ACC112 (cell line): ENCODE results near the gene ADAD2.

Source experiments
- H2AFZ ChIP-seq: fragments of 200-600 bp; sonication (generic); one replicate; pipeline ENCODE4 v1.6.0; 2017; ENCODE audit warnings: antibody characterized with exemption, low read length; ENCODE audit not compliant: unreplicated experiment
- H3K27ac ChIP-seq: fragments of 200-600 bp; sonication (generic); 2 replicates; pipeline ENCODE4 v1.5.1; 2014; ENCODE audit warnings: low read depth, mild to moderate bottlenecking, antibody characterized with exemption, low read length, moderate library complexity
- H3K27me3 ChIP-seq: fragments of 200-600 bp; sonication (generic); 2 replicates; pipeline ENCODE4 v1.6.1; 2014; ENCODE audit warnings: mild to moderate bottlenecking, antibody characterized with exemption, low read length, moderate library complexity, mixed read lengths; ENCODE audit not compliant: insufficient read depth
- H3K36me3 ChIP-seq: fragments of 200-600 bp; sonication (generic); 2 replicates; pipeline ENCODE4 v1.6.1; 2016; ENCODE audit warnings: mild to moderate bottlenecking, antibody characterized with exemption, low read length, moderate library complexity, mixed read lengths; ENCODE audit not compliant: insufficient read depth
- H3K4me1 ChIP-seq: fragments of 200-600 bp; sonication (generic); one replicate; pipeline ENCODE4 v1.6.1; 2016; ENCODE audit warnings: low read length, mixed read lengths; ENCODE audit not compliant: insufficient read depth, unreplicated experiment, control insufficient read depth
- H3K4me3 ChIP-seq: fragments of 200-600 bp; sonication (generic); 2 replicates; pipeline ENCODE4 v1.5.1; 2014; ENCODE audit warnings: mild to moderate bottlenecking, low read depth, low read length
- H3K79me2 ChIP-seq: fragments of 200-600 bp; sonication (generic); one replicate; pipeline ENCODE4 v1.6.0; 2016; ENCODE audit warnings: low read length; ENCODE audit not compliant: control insufficient read depth, unreplicated experiment, insufficient read depth

ADAD2 gene

GRCh38 chr16:84183911-84184591 lies 6.9 kb upstream of the ADAD2 start:
- H3K36me3 ChIP-seq: peaks cover 10% of the 10 kb centered on the region; the same call in 1 of the 2 replicates

DNA sequence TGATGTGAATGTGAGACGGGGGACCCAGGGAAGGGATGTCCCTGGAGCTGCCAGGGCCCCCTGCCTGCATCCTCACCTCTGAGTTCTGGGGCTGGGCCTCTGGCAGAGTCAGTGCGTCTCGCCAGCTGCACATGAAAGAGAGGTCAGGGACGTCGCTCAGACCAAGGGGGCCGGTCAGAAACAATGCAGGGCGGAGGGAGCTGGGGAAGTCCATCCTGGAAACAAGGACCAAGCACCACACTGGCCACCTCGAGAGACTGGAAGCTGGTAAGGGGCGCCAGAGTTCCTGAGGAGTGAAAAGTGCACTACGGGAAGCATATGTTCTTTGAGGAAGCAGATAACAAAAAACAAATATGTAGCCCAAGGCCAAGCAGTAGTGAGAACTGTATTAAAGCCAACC lies 6.2 kb upstream of the ADAD2 start:
- Histone ChIP-seq H3K27me3 (no peaks in the 10 kb centered on the region), H3K36me3 (peaks cover 10% of the 10 kb centered on the region; the same call in 1 of the 2 replicates), H3K4me3 (no peak overlapping the region), H2AFZ (no peak overlapping the region), H3K4me1 (no peaks in the 10 kb centered on the region), H3K79me2 (peaks cover 30% of the 10 kb centered on the region), H3K27ac (no peak overlapping the region)

More at GRCh38 chr16:84183911-84184591, 6.9 kb upstream of the ADAD2 start:
- Histone ChIP-seq H3K4me1 (no peaks in the 10 kb centered on the region), H3K27ac (no peak overlapping the region), H2AFZ (no peak overlapping the region), H3K27me3 (no peaks in the 10 kb centered on the region), H3K79me2 (peaks cover 30% of the 10 kb centered on the region), H3K4me3 (no peak overlapping the region)

DNA sequence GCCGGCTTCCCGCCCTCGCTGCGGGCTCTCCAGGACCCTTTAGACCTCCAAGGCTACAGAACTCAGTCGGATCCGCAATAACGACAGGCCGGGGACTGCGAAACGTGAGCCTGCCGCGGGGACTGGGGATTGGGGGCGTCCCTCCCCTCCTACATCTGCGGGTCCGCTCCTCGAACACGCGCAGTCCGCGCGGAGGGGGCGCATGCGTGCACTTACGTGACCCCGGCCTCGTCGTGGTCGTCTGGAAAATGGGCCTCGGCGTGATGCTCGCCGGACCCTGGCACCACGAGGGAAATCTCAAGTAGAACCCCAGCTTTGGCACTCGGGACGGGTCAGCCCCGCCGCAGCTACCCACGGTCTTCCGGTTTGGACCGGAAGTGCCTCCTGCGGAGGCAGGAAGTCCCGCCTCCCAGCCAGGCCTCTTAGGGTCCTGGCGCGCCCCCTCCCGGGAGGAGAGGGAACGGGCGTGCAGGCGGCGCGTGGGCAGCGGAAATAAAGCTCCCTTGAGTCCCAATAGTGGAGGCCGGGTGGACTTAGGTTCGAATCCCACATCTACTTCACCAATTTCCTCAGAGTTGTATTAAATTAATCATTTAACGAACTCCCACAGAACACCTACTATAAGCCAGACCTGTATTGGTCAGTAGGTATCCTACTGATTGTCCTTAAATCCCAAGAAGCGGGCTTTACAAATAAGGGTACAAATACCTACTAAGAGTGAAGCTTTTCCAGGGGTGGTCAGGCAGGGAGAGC lies 4.1 kb upstream of the ADAD2 start, which contains the start of gene TAF1C:
Gene TAF1C, minus strand, starts transcription at position 373 of the 753 bp plus-strand sequence. CDS start 2,069 bp downstream, outside the sequence.
- peak within 1 kb of the TSS; percentile 94 for H2AFZ ChIP-seq
- no peaks in the 10 kb centered on the region for H3K4me1 ChIP-seq
- H3K27ac ChIP-seq: no peak within 1 kb of the TSS
- peaks cover 9% of the 10 kb centered on the region; the same call in 1 of the 2 replicates for H3K36me3 ChIP-seq
- no peaks in the 10 kb centered on the region for H3K27me3 ChIP-seq
- H3K79me2 ChIP-seq: peaks cover 30% of the 10 kb centered on the region
- peak within 1 kb of the TSS; percentile 90 for H3K4me3 ChIP-seq

DNA sequence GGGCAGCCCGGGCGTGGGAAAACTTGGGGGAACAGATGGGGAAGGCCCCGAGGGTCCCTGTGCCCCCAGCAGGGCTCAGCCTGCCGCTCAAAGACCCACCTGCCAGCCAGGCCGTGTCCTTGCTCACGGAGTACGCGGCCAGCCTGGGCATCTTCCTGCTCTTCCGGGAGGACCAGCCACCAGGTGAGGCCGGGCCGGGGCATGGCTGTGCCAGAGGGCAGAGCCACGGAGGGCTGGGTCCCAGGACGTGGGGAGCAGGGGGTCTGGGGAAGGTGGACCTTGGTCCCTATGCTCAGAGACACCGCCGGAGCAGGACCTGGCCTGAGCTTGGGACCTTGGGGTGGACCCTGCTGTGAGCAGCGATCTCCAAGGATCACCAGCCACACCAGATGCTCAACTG lies 509 bp downstream of the ADAD2 start:
- no peak overlapping the region for H2AFZ ChIP-seq
- no peak overlapping the region for H3K27ac ChIP-seq
- no peaks in the 10 kb centered on the region for H3K4me1 ChIP-seq
- no peaks in the 10 kb centered on the region for H3K27me3 ChIP-seq
- no peak overlapping the region for H3K4me3 ChIP-seq
- H3K36me3 ChIP-seq: no peaks in the 10 kb centered on the region
- peaks cover 3% of the 10 kb centered on the region for H3K79me2 ChIP-seq

DNA sequence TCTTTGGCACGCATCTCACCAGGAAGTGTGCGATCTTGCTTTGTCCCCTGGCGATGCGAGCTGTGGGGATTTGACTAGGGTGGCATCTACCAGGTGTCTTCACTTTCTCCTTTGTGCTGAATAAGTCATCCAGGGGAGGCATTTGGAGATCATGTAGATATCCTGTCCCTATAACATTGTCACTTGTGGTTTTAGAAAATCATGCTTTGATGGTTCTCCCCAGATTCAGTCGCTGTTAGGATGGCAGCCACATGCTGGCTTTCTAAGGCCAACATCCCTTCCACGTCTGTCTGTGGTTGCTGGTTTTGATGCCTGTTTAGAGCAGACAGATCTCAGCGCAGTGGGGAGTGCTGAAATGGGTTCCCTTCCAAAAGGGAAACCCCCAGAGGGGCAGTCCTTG lies 2.5 kb downstream of the ADAD2 start:
- Histone ChIP-seq H3K4me3 (no peak overlapping the region), H2AFZ (no peak overlapping the region), H3K27me3 (no peaks in the 10 kb centered on the region), H3K36me3 (no peaks in the 10 kb centered on the region), H3K79me2 (no peaks in the 10 kb centered on the region), H3K4me1 (no peaks in the 10 kb centered on the region), H3K27ac (no peak overlapping the region)

DNA sequence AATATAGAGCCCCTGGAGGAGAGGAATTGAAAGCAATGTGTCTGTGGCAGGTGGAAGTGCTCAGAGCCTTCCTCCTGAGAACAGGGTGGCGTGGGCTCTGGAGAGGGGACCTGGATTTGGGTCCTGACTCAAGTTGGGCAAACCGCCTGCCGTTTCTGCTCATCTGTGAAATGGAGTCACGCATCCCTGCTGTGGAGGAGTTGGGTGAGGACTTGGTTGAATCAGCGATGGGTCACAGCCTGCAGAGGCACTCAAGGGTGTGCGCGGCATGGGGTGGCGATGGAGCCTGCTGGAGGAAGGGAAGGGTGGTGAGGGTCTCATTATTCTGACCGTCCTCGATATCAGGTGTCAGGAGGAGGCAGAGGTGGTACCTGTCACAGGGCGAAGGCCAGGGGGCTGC lies 3.1 kb downstream of the ADAD2 start:
- H3K79me2 ChIP-seq: no peaks in the 10 kb centered on the region
- H3K36me3 ChIP-seq: no peaks in the 10 kb centered on the region
- H3K4me3 ChIP-seq: no peak overlapping the region
- no peak overlapping the region for H3K27ac ChIP-seq
- no peaks in the 10 kb centered on the region for H3K27me3 ChIP-seq
- H2AFZ ChIP-seq: no peak overlapping the region
- H3K4me1 ChIP-seq: peaks cover 5% of the 10 kb centered on the region

- no peak overlapping the region for H3K27ac ChIP-seq
- H3K79me2 ChIP-seq: no peaks in the 10 kb centered on the region
- H3K4me3 ChIP-seq: no peak overlapping the region
- H3K27me3 ChIP-seq: no peaks in the 10 kb centered on the region
- no peak overlapping the region for H2AFZ ChIP-seq
- no peaks in the 10 kb centered on the region for H3K36me3 ChIP-seq
- peaks cover 7% of the 10 kb centered on the region for H3K4me1 ChIP-seq
Measured at GRCh38 chr16:84194470-84195200, 3.7 kb downstream of the ADAD2 start.

- Histone ChIP-seq H3K36me3 (no peaks in the 10 kb centered on the region), H2AFZ (no peak overlapping the region), H3K79me2 (no peaks in the 10 kb centered on the region), H3K27me3 (no peaks in the 10 kb centered on the region), H3K4me3 (no peak overlapping the region), H3K4me1 (peaks cover 7% of the 10 kb centered on the region), H3K27ac (no peak overlapping the region)
Measured at GRCh38 chr16:84195201-84196093, 4.5 kb downstream of the ADAD2 start.

DNA sequence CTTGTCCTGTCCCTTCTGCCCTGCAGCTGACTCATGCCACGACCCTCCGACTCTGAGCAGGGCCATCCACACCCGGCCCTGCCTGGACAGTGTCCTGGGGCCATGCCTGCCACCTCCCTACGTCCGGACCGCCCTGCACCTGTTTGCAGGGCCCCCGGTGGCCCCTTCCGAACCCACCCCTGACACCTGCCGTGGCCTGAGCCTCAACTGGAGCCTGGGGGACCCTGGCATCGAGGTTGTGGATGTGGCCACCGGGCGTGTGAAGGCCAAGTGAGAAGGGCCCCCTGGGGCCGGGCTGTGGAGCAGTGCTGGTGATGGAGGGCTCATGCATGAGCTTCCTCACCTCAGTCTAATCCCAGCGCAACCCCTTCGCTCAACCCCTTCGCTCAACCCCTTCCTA lies 5.1 kb downstream of the ADAD2 start:
- H3K79me2 ChIP-seq: no peaks in the 10 kb centered on the region
- no peak overlapping the region for H2AFZ ChIP-seq
- no peaks in the 10 kb centered on the region for H3K27me3 ChIP-seq
- no peak overlapping the region for H3K4me3 ChIP-seq
- H3K36me3 ChIP-seq: no peaks in the 10 kb centered on the region
- H3K4me1 ChIP-seq: peaks cover 7% of the 10 kb centered on the region
- no peak overlapping the region for H3K27ac ChIP-seq
